22Rv1 (cell line): ENCODE data around the gene MTAP.

Source experiments
- H3K27ac ChIP-seq: fragments of 450-650 bp; 2 replicates; pipeline ENCODE4 v1.5.1; 2017
- ZFX ChIP-seq: fragments of 450-650 bp; IDR thresholded peaks from 2 replicates; pipeline ENCODE4 v1.6.1; 2017; ENCODE audit warnings: antibody characterized with exemption, borderline replicate concordance
- TF ChIP-seq, protein P1 (sequence below): fragments of 450-650 bp; IDR thresholded peaks from 2 replicates; pipeline ENCODE4 v1.5.1; 2017; ENCODE audit warnings: mild to moderate bottlenecking

The MTAP gene

DNA sequence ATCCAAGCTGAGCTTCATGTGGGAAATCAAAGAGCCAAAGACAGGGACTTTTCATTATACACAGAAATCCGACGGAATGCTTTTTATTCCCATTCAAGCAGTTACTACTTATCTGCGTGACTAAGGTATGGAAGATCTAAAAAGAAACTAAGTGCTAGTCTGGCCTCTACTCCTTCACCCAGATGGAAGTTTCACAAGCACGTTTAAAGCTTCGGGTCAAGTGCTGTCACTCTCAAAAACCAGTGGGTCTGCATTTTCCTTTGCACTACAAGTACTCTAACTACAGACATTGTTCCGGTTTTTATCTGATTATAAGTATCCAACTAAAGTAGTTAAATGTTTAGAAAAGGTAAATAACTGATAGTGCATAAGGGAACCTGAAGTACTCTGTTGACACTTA is 13.7 kb upstream of the MTAP start:
- H3K27ac ChIP-seq = no peak overlapping the region
- TF ChIP-seq ZFX = no peak
- TF ChIP-seq, protein P1, sequence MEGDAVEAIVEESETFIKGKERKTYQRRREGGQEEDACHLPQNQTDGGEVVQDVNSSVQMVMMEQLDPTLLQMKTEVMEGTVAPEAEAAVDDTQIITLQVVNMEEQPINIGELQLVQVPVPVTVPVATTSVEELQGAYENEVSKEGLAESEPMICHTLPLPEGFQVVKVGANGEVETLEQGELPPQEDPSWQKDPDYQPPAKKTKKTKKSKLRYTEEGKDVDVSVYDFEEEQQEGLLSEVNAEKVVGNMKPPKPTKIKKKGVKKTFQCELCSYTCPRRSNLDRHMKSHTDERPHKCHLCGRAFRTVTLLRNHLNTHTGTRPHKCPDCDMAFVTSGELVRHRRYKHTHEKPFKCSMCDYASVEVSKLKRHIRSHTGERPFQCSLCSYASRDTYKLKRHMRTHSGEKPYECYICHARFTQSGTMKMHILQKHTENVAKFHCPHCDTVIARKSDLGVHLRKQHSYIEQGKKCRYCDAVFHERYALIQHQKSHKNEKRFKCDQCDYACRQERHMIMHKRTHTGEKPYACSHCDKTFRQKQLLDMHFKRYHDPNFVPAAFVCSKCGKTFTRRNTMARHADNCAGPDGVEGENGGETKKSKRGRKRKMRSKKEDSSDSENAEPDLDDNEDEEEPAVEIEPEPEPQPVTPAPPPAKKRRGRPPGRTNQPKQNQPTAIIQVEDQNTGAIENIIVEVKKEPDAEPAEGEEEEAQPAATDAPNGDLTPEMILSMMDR = no peak

DNA sequence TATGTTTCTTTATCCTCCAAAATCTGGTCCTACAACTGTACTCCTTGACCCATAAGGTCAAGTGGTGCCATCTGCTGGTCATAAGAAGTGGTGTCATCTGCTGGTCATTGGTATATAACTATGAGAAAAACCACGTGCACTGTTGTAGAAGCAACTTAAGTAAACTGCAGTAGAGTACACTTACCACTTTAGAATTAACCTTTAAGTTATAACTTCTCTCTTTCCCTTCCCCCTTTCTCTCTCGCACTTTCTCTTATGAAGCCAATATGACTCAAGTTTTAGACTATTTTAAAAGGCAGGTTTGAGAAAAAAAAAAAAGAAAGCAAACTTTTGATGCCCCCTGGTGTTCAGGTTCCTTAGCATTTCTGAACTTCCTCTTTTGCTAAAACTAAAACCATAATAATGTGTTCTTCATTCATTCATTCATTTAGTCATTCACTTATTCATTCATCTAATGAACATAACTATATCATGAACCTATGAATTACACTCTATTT is 12.8 kb upstream of the MTAP start:
- TF ChIP-seq ZFX = no peak
- TF ChIP-seq, protein P1 = peak; percentile 92
- H3K27ac ChIP-seq = no peak overlapping the region

- TF ChIP-seq ZFX = no peak
- TF ChIP-seq, protein P1 = no peak
- H3K27ac ChIP-seq = no peak overlapping the region
These were observed 7.0 kb upstream of the MTAP start for GRCh38 chr9:21795483-21795882.

DNA sequence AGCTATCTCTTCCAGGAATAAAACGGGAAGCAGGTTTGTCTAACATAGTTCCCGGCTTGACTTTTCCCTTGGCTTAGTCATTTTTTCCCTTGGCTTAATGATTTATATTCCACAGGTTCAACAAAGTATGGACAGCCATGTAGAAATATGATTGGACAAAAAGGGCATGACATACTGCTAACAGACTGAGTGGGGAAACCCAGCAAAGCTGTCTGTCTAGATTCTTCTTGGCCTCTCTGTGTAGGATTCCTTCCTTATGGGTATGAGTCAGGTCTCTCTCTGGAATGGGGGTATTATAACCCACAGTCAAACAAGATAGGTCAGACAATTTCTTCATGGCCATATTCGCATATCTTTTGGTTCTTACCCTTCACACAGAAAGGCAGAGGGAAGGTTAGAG is 5.7 kb upstream of the MTAP start:
- H3K27ac ChIP-seq = no peak overlapping the region
- TF ChIP-seq, protein P1 = no peak

DNA sequence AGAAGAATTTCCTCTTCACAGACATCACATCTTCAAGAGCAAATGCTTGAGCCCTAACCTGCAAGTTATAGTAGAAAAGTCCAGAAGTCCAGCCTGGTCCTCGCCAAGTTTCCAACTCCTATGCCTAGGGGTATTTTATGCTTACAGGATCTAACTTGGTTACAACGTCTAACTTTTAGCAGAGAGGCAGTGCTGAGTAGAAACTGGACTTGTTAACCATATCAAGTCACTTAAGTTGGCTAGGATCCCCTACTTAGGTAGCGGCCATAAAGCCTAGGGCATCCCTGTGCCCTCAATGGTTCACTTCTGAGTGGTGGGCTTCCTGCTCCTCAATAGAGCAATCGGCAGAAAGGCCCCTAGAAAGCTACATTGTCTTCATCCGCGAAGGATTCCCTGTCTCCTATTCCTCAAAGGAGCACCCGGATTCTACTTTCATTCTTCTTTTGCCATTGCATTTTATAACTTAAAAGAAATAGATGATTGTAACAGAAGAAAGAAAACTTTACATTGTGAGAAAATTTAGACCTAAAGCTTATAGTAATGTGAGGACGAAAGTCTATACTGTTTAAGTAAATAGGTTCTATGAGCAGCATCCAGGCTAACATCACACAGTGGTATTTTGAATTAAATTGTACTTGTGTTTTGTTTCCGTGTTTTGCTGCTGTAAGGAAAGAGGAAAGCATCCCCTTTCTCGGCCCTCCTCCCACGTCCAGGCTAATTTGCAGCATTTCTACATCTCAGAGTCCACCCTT is 1.3 kb upstream of the MTAP start:
- peak overlapping the region; percentile 87 for H3K27ac ChIP-seq
- TF ChIP-seq ZFX = no peak
- TF ChIP-seq, protein P1 = no peak

- peak overlapping the region; percentile 87 for H3K27ac ChIP-seq
- no peak for TF ChIP-seq ZFX
- TF ChIP-seq, protein P1 = no peak
These were observed 586 bp upstream of the MTAP start for GRCh38 chr9:21801683-21802417.

- peak overlapping the region; percentile 87 for H3K27ac ChIP-seq
- TF ChIP-seq ZFX = no peak
- TF ChIP-seq, protein P1 = no peak
These were observed 1.2 kb downstream of the MTAP start for GRCh38 chr9:21803649-21804048.
